Endothelial cell of umbilical vein (primary cell): Measurements from ENCODE around the gene FRS2. TPM values are rescaled to one million over a fixed set of nuclear protein-coding genes. Genes with fewer than 3 reads are reported as not detected.

ENCODE experiments used
- BruUV-seq: library from RNA; stranded (reverse); fragments of 400-500 nt; replicated peaks from 2 replicates; lab custom pipeline; 2021; lab: Mats Ljungman, UMichigan
- CTCF ChIA-PET: fragments of 300-600, 350-600 bp; sonication (Branson Sonifier 250); formaldehyde crosslinking; loops from one replicate; lab custom pipeline; 2021; ENCODE audit warnings: antibody characterized with exemption, inconsistent platforms; lab: Charles Lee
- POLR2A ChIA-PET: fragments of 300-600, 350-600 bp; sonication (Branson Sonifier 250); formaldehyde crosslinking; loops from one replicate; lab custom pipeline; 2021; ENCODE audit warnings: antibody characterized with exemption, inconsistent platforms; lab: Charles Lee
- DNase-seq: peaks from one replicate; pipeline ENCODE4 v3.0.0-alpha.2; 2011; ENCODE audit warnings: low read depth, low spot score
- FAIRE-seq: peaks from 2 replicates; lab custom pipeline; 2011; peaks lifted over from hg19 to GRCh38; lab: Jason Lieb, UNC
- H2AFZ ChIP-seq: 2 replicates; pipeline ENCODE4 v1.6.0; 2012; ENCODE audit warnings: low read depth, low read length, control low read depth, inconsistent platforms
- H3K27ac ChIP-seq: 2 replicates; pipeline ENCODE4 v1.5.1; 2011; ENCODE audit warnings: low read depth, mild to moderate bottlenecking, control low read depth, low read length, moderate library complexity; ENCODE audit not compliant: insufficient read depth
- H3K27me3 ChIP-seq, 2 experiments: 2 replicates each; pipeline versions ENCODE4 v1.6.0 to v1.6.1; 2011; ENCODE audit warnings: low read length in 2 of 2, mixed read lengths in 1 of 2; ENCODE audit not compliant: control insufficient read depth in 2 of 2, insufficient read depth in 2 of 2
- H3K36me3 ChIP-seq, 2 experiments: 2 replicates in 1 of 2; 3 replicates in 1 of 2; pipeline ENCODE4 v1.5.1; 2011; ENCODE audit warnings: low read length in 2 of 2, mild to moderate bottlenecking in 1 of 2, moderate library complexity in 1 of 2; ENCODE audit not compliant: control insufficient read depth in 2 of 2, insufficient read depth in 2 of 2; ENCODE audit errors: extremely low read depth in 1 of 2
- H3K4me1 ChIP-seq: 3 replicates; pipeline ENCODE4 v1.5.1; 2011; ENCODE audit warnings: mild to moderate bottlenecking, low read length; ENCODE audit not compliant: control insufficient read depth, insufficient read depth; ENCODE audit errors: extremely low read depth
- H3K4me2 ChIP-seq: 2 replicates; pipeline ENCODE4 v1.6.1; 2011; ENCODE audit warnings: low read length, control low read depth, mixed read lengths; ENCODE audit not compliant: insufficient read depth
- H3K4me3 ChIP-seq, 3 experiments: fragments of 200-600 bp in 1 of 3; sonication (generic), shearing (Covaris generic) in 1 of 3; replicated peaks in 1 of 3; 2 replicates each; pipeline ENCODE4 v1.5.1; 2011 to 2016; ENCODE audit warnings: control low read depth in 3 of 3, low read length in 3 of 3, mild to moderate bottlenecking in 2 of 3, inconsistent platforms in 1 of 3, low read depth in 1 of 3, moderate library complexity in 1 of 3; ENCODE audit not compliant: insufficient read depth in 1 of 3
- H3K79me2 ChIP-seq: 2 replicates; pipeline ENCODE4 v1.6.0; 2012; ENCODE audit warnings: low read length, inconsistent platforms; ENCODE audit not compliant: control insufficient read depth, insufficient read depth
- H3K9ac ChIP-seq: replicated peaks from 2 replicates; pipeline ENCODE3; 2011; ENCODE audit warnings: low read length, control low read depth; ENCODE audit not compliant: insufficient read depth; ENCODE audit errors: extremely low read depth
- H3K9me1 ChIP-seq: replicated peaks from 3 replicates; pipeline ENCODE4 v1.6.0; 2011; ENCODE audit warnings: mild to moderate bottlenecking, low read length; ENCODE audit not compliant: control insufficient read depth, insufficient read depth; ENCODE audit errors: extremely low read depth
- H3K9me3 ChIP-seq: replicated peaks from 2 replicates; pipeline ENCODE4 v1.5.1; 2012; ENCODE audit warnings: low read length, inconsistent platforms; ENCODE audit not compliant: control insufficient read depth, insufficient read depth
- H4K20me1 ChIP-seq: replicated peaks from 2 replicates; pipeline ENCODE3; 2011; ENCODE audit warnings: mild to moderate bottlenecking, low read length; ENCODE audit not compliant: control insufficient read depth, insufficient read depth; ENCODE audit errors: extremely low read depth
- EZH2 ChIP-seq: IDR thresholded peaks from 2 replicates; pipeline ENCODE4 v1.6.1; 2012; ENCODE audit warnings: borderline replicate concordance, low read depth, mild to moderate bottlenecking, moderate library complexity, low read length, inconsistent platforms; ENCODE audit not compliant: severe bottlenecking
- GATA2 ChIP-seq: IDR thresholded peaks from 2 replicates; pipeline ENCODE4 v1.7.0; 2011; ENCODE audit warnings: low read depth, mild to moderate bottlenecking, moderate library complexity, mixed read lengths, low read length; ENCODE audit not compliant: insufficient read length, insufficient read depth
- JUN ChIP-seq: IDR thresholded peaks from 2 replicates; pipeline ENCODE4 v1.6.1; 2011; ENCODE audit warnings: borderline replicate concordance, low read depth; ENCODE audit not compliant: insufficient read length, insufficient read depth
- MAX ChIP-seq: IDR thresholded peaks from 2 replicates; pipeline ENCODE4 v1.6.1; 2011; ENCODE audit not compliant: insufficient read depth, insufficient read length
- MYC ChIP-seq: IDR thresholded peaks from one replicate; pipeline ENCODE4 v1.6.1; 2011; ENCODE audit warnings: mild to moderate bottlenecking, low read depth, low read length
- POLR2A ChIP-seq: IDR thresholded peaks from 2 replicates; pipeline ENCODE4 v1.6.1; 2012; ENCODE audit warnings: low read depth, mild to moderate bottlenecking, control low read depth, low read length
- POLR2AphosphoS5 ChIP-seq: IDR thresholded peaks from 2 replicates; pipeline ENCODE4 v1.6.1; 2012; ENCODE audit warnings: low read depth, mild to moderate bottlenecking, control low read depth, low read length, moderate library complexity; ENCODE audit not compliant: insufficient read depth
- dilution Hi-C: fragments of 300-500 bp; cut with MboI; formaldehyde crosslinking; loops from one replicate; pipeline ENCODE4 v1.15.0; 2019; ENCODE audit warnings: low sequenced_read_pairs; ENCODE audit not compliant: extremely low pct_ligation_motif_present
- intact Hi-C: fragments of 100-400 bp; cut with micrococcal nuclease; formaldehyde crosslinking; loops from one replicate; pipeline ENCODE4 v1.10.0; 2022
- polyA plus RNA-seq, 4 experiments: library from polyadenylated mRNA; depleted of rRNA in 3 of 4; stranded (reverse) in 3 of 4; unstranded in 1 of 4; fragments of >200 nt; gene quantifications; 2 replicates each; pipeline versions ENCODE4 v1.2.1 to v1.2.3, GENCODE V29; 2011 to 2012; ENCODE audit warnings: missing spikeins in 1 of 4
- total RNA-seq: library from RNA; stranded (reverse); gene quantifications from 2 replicates; pipeline ENCODE4 v1.2.3, GENCODE V29; 2021
- TF ChIP-seq, protein P1 (sequence below), 2 donors: IDR thresholded peaks; 1 replicate in 1 of 2; 2 replicates in 1 of 2; pipeline ENCODE4 v1.5.1; 2011; ENCODE audit warnings: low read length in 2 of 2, mild to moderate bottlenecking in 2 of 2, moderate library complexity in 2 of 2, control low read depth in 1 of 2, inconsistent platforms in 1 of 2, low read depth in 1 of 2; ENCODE audit not compliant: insufficient read depth in 1 of 2; ENCODE audit errors: extremely low read depth in 1 of 2

FRS2 gene
- total and polyA plus RNA-seq, 2 donors (not counting 3 experiments of a cell fraction or from before 2014, with no cell fraction given) = 6.3 to 15.5 TPM

DNA sequence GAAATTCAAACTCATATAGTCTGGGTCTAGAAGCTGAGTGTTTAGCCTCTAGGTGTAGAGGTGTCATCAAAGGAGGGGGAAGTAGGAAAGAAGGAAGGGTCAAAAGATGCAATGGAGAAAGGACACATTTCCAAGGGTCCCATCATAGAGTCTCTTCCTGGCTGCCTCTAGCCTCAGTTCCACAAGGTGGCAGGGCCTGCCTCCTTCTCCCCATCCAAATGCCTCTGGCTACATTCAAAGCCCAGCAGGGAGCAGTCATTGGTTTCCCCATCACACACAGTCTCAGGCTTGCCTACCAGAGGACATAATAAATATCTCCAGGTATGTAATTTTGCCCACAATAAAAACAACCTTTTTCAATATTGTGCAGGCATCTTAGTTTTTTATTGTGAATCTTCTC lies 113.0 kb downstream of the FRS2 start:
- H4K20me1 ChIP-seq = peaks cover 3% of the 10 kb centered on the region
- H3K9me3 ChIP-seq = no peaks in the 10 kb centered on the region
- FAIRE-seq (no peak), DNase-seq (no peak)
- POLR2A ChIA-PET = interaction anchor here (0.6 kb wide), 1 partner anchor 1079 kb away, joined by 3 read pairs; no protein-coding TSS in a partner anchor
- no peak for TF ChIP-seq EZH2
- TF ChIP-seq MYC = no peak
- no peak for TF ChIP-seq JUN
- TF ChIP-seq POLR2AphosphoS5 = no peak
- no peak for TF ChIP-seq MAX
- no peak for TF ChIP-seq GATA2
- TF ChIP-seq, protein P1, sequence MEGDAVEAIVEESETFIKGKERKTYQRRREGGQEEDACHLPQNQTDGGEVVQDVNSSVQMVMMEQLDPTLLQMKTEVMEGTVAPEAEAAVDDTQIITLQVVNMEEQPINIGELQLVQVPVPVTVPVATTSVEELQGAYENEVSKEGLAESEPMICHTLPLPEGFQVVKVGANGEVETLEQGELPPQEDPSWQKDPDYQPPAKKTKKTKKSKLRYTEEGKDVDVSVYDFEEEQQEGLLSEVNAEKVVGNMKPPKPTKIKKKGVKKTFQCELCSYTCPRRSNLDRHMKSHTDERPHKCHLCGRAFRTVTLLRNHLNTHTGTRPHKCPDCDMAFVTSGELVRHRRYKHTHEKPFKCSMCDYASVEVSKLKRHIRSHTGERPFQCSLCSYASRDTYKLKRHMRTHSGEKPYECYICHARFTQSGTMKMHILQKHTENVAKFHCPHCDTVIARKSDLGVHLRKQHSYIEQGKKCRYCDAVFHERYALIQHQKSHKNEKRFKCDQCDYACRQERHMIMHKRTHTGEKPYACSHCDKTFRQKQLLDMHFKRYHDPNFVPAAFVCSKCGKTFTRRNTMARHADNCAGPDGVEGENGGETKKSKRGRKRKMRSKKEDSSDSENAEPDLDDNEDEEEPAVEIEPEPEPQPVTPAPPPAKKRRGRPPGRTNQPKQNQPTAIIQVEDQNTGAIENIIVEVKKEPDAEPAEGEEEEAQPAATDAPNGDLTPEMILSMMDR (IDR thresholded peaks at IDR 0.05; ENCODE audit: extremely low read depth in 1 of 2, insufficient read depth in 1 of 2, low read depth in 1 of 2, low read length in 2 of 2) = no peak
- TF ChIP-seq POLR2A = no peak
- H3K27ac ChIP-seq = no peak overlapping the region
- peaks cover 23% of the 10 kb centered on the region for H3K79me2 ChIP-seq
- intact Hi-C loops = no loop called here
- no peak overlapping the region for H2AFZ ChIP-seq
- H3K4me3 ChIP-seq = no peak overlapping the region
- peaks cover 8% of the 10 kb centered on the region for H3K4me1 ChIP-seq
- H3K9ac ChIP-seq = no peak overlapping the region
- dilution Hi-C loops = loop anchor here (25.0 kb wide), 1 partner anchor 196 kb away; no protein-coding TSS in a partner anchor
- CTCF ChIA-PET = interaction anchor here (2.0 kb wide), 1 partner anchor 13 kb away, joined by 7 read pairs; no protein-coding TSS in a partner anchor
- H3K36me3 ChIP-seq = peaks cover 0 to 8% of the 10 kb centered on the region in 2 experiments
- H3K27me3 ChIP-seq = no peaks in the 10 kb centered on the region
- H3K9me1 ChIP-seq = no peaks in the 10 kb centered on the region
- H3K4me2 ChIP-seq = no peak overlapping the region
- no TSS peak for BruUV-seq
